K562 (cell line): Measurements from ENCODE around the gene DPP9. TPM values are rescaled to one million over a fixed set of nuclear protein-coding genes. Genes with fewer than 3 reads are reported as not detected.

ENCODE experiments used
- CCAR2 ChIP-seq: fragments of 200-400 bp; formaldehyde crosslinking; IDR thresholded peaks from 2 replicates; pipeline ENCODE4 v1.6.1; 2017; ENCODE audit warnings: mild to moderate bottlenecking, low read depth, low read length
- CEBPG ChIP-seq, 3 experiments: fragments of 200-800 bp in 1 of 3; sonication (Bioruptor generic) in 1 of 3; sonication (generic) in 1 of 3; formaldehyde crosslinking in 1 of 3; IDR thresholded peaks in 2 of 3; conservative IDR thresholded peaks in 1 of 3; 2 replicates each; pipeline versions ENCODE4 v1.6.1 to v1.8.0; 2016 to 2022; ENCODE audit warnings: missing compliant biosample characterization in 2 of 3, missing genetic modification characterization in 2 of 3, mild to moderate bottlenecking in 1 of 3, missing genetic modification reagents in 1 of 3
- CREB3L1 ChIP-seq: fragments of 450-650 bp; IDR thresholded peaks from 2 replicates; pipeline ENCODE4 v1.6.1; 2014; ENCODE audit warnings: low read depth, mild to moderate bottlenecking, moderate library complexity, borderline replicate concordance
- EHMT2 ChIP-seq: fragments of 450-650 bp; IDR thresholded peaks from 2 replicates; pipeline ENCODE4 v1.6.1; 2018; ENCODE audit warnings: antibody characterized with exemption
- FOXP1 ChIP-seq: sonication (generic); formaldehyde crosslinking; IDR thresholded peaks from 2 replicates; pipeline ENCODE4 v1.8.0; 2022; ENCODE audit warnings: mild to moderate bottlenecking, missing genetic modification reagents
- HMGXB4 ChIP-seq: sonication (generic); formaldehyde crosslinking; IDR thresholded peaks from 2 replicates; pipeline ENCODE4 v1.8.1; 2023; ENCODE audit warnings: mild to moderate bottlenecking, missing genetic modification reagents
- KLF1 ChIP-seq: fragments of 450-650 bp; IDR thresholded peaks from 2 replicates; pipeline ENCODE4 v1.6.1; 2016; ENCODE audit warnings: missing genetic modification characterization, missing compliant biosample characterization
- MAFG ChIP-seq: fragments of 450-650 bp; conservative IDR thresholded peaks from 2 replicates; pipeline ENCODE4 v1.6.1; 2016; ENCODE audit warnings: missing genetic modification characterization, missing compliant biosample characterization
- MAFK ChIP-seq: IDR thresholded peaks from 2 replicates; pipeline ENCODE4 v1.6.1; 2011; ENCODE audit warnings: low read length, improper control_type of control experiment
- MBD1 ChIP-seq: fragments of 250-450 bp; sonication (Bioruptor Pico); IDR thresholded peaks from 2 replicates; pipeline ENCODE4 v1.8.0; 2022; ENCODE audit warnings: inconsistent platforms
- NR3C1 ChIP-seq: sonication (generic); formaldehyde crosslinking; IDR thresholded peaks from 2 replicates; pipeline ENCODE4 v1.8.1; 2022; ENCODE audit warnings: missing genetic modification reagents
- SAP30 ChIP-seq: fragments of 200-600 bp; sonication (generic); IDR thresholded peaks from 2 replicates; pipeline ENCODE4 v1.6.1; 2012; ENCODE audit warnings: borderline replicate concordance, low read depth, mild to moderate bottlenecking, moderate library complexity, low read length, control low read depth, inconsistent platforms; ENCODE audit not compliant: insufficient read depth, poor library complexity, severe bottlenecking
- SIN3A ChIP-seq, 2 experiments: fragments of 150-350 bp in 1 of 2; IDR thresholded peaks; 2 replicates each; pipeline ENCODE4 v1.6.1; 2011 to 2016; ENCODE audit warnings: borderline replicate concordance in 2 of 2, low read depth in 2 of 2, low read length in 2 of 2, mild to moderate bottlenecking in 2 of 2, moderate library complexity in 2 of 2; ENCODE audit not compliant: control insufficient read depth in 1 of 2
- SMARCA5 ChIP-seq: fragments of 450-650 bp; IDR thresholded peaks from 2 replicates; pipeline ENCODE4 v1.6.1; 2016
- SRSF1 ChIP-seq: fragments of 200-400 bp; formaldehyde crosslinking; IDR thresholded peaks from 2 replicates; pipeline ENCODE4 v1.6.1; 2017; ENCODE audit warnings: mild to moderate bottlenecking, low read depth, low read length, moderate library complexity
- TAL1 ChIP-seq: fragments of 450-650 bp; IDR thresholded peaks from 2 replicates; pipeline ENCODE4 v1.6.1; 2016; ENCODE audit warnings: mild to moderate bottlenecking
- TOE1 ChIP-seq, 2 experiments: fragments of 450-650 bp in 1 of 2; sonication (generic) in 1 of 2; formaldehyde crosslinking in 1 of 2; IDR thresholded peaks; 2 replicates each; pipeline versions ENCODE4 v1.7.1 to v1.8.0; 2016 to 2022; ENCODE audit warnings: borderline replicate concordance in 2 of 2, mild to moderate bottlenecking in 2 of 2, antibody characterized with exemption in 1 of 2, inconsistent platforms in 1 of 2, low read depth in 1 of 2, missing genetic modification reagents in 1 of 2, moderate library complexity in 1 of 2
- XRCC4 ChIP-seq: IDR thresholded peaks from one replicate; pipeline ENCODE4 v1.6.1; 2011; ENCODE audit not compliant: insufficient read depth, insufficient read length; ENCODE audit errors: extremely low read depth
- ZBTB17 ChIP-seq: fragments of 450-650 bp; formaldehyde crosslinking; IDR thresholded peaks from 2 replicates; pipeline ENCODE4 v1.4.0; 2020; ENCODE audit warnings: mild to moderate bottlenecking
- ZC3H11A ChIP-seq: IDR thresholded peaks from 2 replicates; pipeline ENCODE4 v1.6.1; 2012; ENCODE audit warnings: low read depth, low read length, improper control_type of control experiment
- ZC3H4 ChIP-seq: sonication (generic); formaldehyde crosslinking; IDR thresholded peaks from 2 replicates; pipeline ENCODE4 v1.9.0; 2021; ENCODE audit warnings: missing genetic modification reagents, borderline replicate concordance
- ZNF764 ChIP-seq: fragments of 250-450 bp; sonication (Bioruptor Pico); IDR thresholded peaks from 2 replicates; pipeline ENCODE4 v1.4.0; 2020; ENCODE audit warnings: low read depth, mild to moderate bottlenecking, moderate library complexity
- polyA plus RNA-seq, 8 experiments: library from polyadenylated mRNA; depleted of rRNA in 4 of 8; stranded (reverse) in 5 of 8; unstranded in 3 of 8; fragments of >200 nt; fragmentation: Nextera tagmentation in 2 of 8; fragmentation: Illumina TruSeq in 1 of 8; extraction: Ambion mirVana in 2 of 8; extraction: Trizol in 1 of 8; gene quantifications; 2 replicates each; pipeline versions ENCODE4 v1.2.1 to v1.2.3, GENCODE V29; 2011 to 2014; ENCODE audit warnings: inconsistent platforms in 1 of 8, missing spikeins in 1 of 8
- total RNA-seq, 7 experiments: library from RNA; depleted of rRNA in 6 of 7; stranded (reverse); fragments of >200 nt in 6 of 7; fragmentation: Illumina TruSeq in 2 of 7; extraction: Trizol in 2 of 7; gene quantifications; 2 replicates each; pipeline versions ENCODE4 v1.2.1 to v1.2.3, GENCODE V29; 2011 to 2021; ENCODE audit warnings: low replicate concordance in 1 of 7

DPP9 gene
- total and polyA plus RNA-seq, 9 of the 15 experiments (the other 6 are each of a cell fraction or from before 2014, with no cell fraction given), result 0.90 to 66.7 (median 24.5) TPM

GRCh38 chr19:4638828-4639530, 84.7 kb downstream of the DPP9 start, which contains the start of gene TNFAIP8L1 (continued):
- no peak for TF ChIP-seq CCAR2
- no peak for TF ChIP-seq CEBPG (CRISPR knock-in tag; IDR thresholded peaks at IDR 0.05)
- no peak for TF ChIP-seq CEBPG (tag; conservative IDR thresholded peaks at IDR 0.05 in 1 of 2, IDR thresholded peaks at IDR 0.05 in 1 of 2)
- TF ChIP-seq XRCC4, result no peak
- TF ChIP-seq SIN3A (IDR thresholded peaks at IDR 0.05; ENCODE audit: borderline replicate concordance in 2 of 2, control insufficient read depth in 1 of 2, low read depth in 2 of 2, low read length in 2 of 2), result peak; percentile 71 to 81; a peak in 2 of 4 replicates
- TF ChIP-seq MBD1 (CRISPR knock-in tag), result no peak
- no peak for TF ChIP-seq EHMT2
- peak; percentile 81 for TF ChIP-seq TOE1 (IDR thresholded peaks at IDR 0.05; ENCODE audit: borderline replicate concordance)
- no peak for TF ChIP-seq TOE1 (CRISPR knock-in tag; IDR thresholded peaks at IDR 0.05; ENCODE audit: borderline replicate concordance, low read depth)
- TF ChIP-seq TAL1, result no peak
- no peak for TF ChIP-seq ZC3H11A
- no peak for TF ChIP-seq ZNF764 (CRISPR knock-in tag)
- TF ChIP-seq SRSF1, result no peak
- TF ChIP-seq CREB3L1, result 0 out of 2 replicates have a peak, but pooled peaks have one; percentile 41
- TF ChIP-seq FOXP1 (CRISPR knock-in tag), result peak; percentile 88
- no peak for TF ChIP-seq ZC3H4
- TF ChIP-seq NR3C1 (CRISPR knock-in tag), result no peak
- TF ChIP-seq ZBTB17, result no peak
- no peak for TF ChIP-seq HMGXB4 (CRISPR knock-in tag)
- no peak for TF ChIP-seq MAFG (tag)
- peak; percentile 53 for TF ChIP-seq SAP30
- TF ChIP-seq MAFK, result no peak
- no peak for TF ChIP-seq KLF1 (tag)
- peak; percentile 91; the same call in 1 of the 2 replicates for TF ChIP-seq SMARCA5
